ELF-1 (cell line): ENCODE measurements around the gene PEX11B.

Experiments
- DNase-seq: peaks from one replicate; pipeline ENCODE4 v3.0.0-alpha.2; 2016; ENCODE audit warnings: low read depth, low spot score

PEX11B gene

DNA sequence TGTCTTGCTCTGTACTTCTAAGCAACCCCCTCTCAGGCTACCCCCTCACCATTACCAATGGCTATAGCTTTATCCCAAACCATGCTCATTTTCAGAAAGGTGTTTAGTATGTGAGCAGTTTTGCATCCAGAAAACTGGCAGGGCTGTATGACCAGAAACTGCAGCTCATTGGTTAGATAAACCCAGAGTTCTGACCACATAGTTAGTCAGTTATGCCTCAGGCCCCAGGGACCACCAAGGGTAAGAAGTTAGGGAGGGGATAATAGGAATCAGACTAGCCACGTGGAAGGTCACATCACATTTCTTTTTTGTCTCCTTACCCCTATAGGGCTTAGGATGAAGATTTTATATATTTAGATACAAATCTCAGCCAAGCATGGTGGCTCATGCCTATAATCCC lies 9.9 kb downstream of the PEX11B start:
- no peak for DNase-seq

DNA sequence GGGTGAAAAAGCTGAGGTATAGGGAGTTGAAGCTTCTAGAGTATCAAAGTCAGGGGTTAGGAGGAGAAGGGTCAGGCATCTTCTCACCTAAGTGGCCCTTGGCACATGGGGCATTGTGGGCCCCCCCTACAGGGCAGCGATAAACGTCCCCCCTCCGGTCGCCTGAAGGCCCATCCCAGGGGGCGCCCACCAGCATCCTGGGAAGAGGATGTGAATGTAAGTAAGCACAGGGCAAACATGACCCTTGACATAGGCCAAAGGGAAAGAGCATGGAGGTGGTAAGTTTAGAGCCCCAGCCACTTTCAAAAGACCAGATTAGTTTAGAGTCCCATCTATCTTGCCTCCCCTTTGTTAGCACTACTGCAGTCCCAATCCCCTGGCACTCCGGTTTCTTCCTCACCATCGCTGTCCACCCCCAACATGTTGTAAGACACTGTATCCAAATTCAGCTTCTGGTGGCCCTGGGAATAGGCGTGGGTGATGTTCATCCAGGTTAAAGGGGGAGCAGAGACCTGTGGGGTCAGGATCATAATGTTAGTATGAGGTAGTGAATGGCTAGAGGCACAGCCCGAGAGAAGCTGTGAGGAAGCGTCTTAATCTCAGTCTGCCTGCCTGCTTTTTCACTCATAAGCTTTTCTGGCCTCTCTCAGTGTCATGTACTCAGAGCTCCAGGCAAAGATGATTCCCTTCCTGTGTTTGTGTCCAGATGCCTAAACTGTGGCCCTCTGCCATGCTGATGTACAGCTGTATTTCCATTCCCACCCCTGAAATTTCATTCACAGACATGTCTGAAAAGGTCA lies 11.4 kb downstream of the PEX11B start:
- no peak for DNase-seq

DNA sequence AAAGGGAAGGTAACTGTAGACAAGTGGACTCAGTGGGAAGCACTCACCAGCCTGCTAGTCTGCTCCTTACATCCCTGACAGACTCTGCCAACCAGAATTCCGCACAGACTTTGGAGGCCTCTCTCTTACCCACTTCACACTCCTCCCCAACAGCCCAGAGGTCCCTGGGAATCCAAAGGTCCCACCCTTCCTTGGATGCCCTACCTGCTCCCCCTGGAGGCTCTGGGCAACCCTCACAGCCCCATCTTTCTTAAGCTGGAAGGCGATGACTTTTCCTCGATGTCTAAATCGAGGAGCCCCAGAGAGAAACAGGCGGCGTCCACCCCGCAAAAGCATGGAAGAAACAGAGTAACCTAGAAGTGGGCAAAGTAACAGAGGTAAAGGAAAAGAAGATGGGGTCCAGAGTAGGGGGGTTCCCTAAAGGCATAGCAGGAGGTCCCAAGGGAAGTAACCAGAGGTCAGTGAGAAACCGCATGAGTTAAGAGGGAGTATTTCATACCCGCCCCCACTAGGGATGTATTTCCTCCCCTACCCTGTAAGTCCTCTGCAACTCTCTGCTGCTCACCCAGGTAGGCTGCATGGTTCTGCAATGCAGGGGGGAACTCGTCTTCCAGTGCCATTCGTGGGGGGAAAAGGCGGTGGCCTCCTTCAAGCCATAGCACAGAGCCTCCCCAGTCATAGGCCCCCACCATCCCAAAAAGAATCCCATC lies 17.1 kb downstream of the PEX11B start:
- no peak for DNase-seq

DNA sequence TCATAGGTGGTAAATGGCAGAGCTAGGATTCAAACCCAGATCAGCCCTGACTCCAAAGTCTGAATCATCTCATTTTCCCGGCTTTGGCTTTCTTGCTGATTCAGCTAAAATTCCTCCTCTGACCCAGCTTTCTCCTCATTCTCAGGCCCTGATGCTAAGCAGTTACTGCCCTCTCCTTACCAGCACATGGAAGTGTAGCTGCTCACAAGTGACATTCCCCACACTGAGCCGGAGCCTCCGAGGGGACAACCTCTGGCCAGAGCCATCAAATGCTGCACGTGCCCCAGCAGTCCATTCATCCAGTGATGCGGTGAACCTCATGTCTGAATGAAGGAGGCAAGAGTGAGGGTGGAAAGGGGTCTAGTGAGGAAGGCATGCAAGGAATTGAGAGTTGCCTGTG lies 19.8 kb downstream of the PEX11B start:
- DNase-seq: no peak

DNA sequence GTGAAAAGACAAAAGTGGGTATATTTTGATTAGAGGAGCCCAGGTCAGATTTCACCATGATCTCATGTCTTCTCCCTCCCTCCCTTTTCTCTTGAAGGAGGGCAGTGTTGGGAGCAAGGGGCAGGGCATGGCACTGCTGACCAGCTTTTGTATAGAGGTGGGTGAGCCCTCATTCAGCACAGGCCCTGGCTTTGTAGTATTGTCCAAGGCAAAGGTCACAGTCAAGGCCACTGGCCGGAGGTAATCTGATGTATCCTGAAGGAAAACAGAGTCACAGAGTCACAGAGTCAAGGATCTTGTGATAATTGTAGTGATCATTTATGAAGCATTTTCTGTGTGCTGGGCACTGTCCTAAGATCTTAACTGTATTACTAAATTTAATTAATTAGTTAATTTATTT lies 20.5 kb downstream of the PEX11B start:
- DNase-seq: no peak

DNA sequence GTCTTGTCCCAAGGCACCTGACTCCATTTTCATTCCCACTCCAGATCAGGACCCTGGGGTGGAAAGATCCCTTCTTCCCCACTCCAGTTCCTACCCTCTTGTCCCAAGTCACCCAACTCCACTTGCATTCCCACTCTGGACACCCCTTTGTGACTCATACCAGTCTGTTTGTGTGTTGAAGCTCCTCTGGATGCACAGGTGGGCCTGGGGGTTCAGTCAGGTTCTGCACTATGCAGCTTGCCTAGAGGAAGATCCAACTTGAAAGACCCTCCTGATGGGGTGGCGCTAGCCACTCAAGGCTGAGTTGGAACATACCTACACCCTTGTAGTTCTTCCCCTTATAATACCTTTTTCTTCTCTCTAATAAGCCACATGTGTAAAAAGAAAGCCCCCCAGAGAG lies 23.0 kb downstream of the PEX11B start:
- DNase-seq: no peak

DNA sequence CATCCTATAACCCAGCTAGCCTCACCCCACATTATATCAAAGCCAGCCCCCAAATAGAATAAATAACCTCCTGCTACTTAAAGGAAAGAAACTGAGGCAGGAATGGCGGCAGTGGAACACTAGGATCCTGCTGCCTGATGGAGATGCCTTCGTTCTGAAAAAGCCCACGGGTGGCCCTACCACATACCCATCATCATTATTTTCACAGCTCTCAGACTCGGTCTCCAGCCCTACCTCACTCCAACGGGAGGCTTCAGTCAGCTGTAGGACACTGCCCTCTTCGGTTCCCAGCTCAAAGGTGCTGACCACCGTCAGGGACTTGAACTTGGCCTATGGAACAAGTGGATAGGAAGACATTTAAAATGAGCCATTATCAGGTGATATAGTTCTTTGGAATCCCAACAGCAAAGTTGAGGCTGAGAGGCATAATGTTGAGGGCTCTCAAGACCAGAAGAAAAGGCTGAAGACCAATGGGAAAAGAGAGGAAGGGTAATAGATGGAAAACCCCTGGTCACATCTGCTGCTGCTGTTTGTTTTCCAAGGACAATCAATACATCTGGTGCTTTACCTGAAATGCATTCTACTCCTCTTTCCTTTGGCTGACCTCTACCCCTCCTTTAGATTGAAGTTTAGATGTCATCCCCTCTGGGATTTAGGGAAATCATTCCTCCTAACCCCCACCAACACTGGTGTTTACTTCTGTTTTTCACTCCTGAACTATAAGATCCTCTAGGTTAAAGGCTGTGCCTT lies 25.0 kb downstream of the PEX11B start:
- no peak for DNase-seq

DNA sequence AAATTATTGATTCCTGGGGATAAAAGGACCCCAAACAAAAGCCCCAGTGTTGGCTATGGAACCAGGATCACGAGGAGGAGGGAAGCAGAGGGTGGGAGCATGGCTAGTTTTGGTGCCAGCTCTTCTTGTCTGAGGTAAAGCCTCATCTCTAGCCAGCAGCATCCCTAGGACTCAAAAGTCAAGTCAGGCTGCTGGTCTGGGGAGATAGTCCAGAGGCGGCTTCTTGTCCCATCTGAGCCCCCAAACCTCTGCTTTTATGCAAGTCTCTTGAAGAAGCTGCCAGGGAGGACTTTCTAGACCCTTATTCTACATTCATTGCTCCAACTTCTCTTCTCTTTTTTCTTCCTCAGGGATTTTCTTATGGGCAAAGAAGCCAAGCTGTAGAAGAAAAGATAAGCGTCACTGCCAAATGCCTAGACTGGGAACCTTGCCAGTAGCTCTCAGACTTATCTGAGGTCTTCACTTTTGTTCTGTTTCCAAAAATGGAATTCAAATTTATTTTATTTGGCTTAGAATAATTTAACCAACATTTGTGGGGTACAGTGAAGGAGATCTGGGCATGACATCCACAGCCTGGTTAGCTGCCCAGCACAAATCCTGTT lies 25.9 kb downstream of the PEX11B start:
- no peak for DNase-seq

GRCh38 chr1:145891587-145892485 lies 26.7 kb downstream of the PEX11B start:
- peak; percentile 99 for DNase-seq

DNA sequence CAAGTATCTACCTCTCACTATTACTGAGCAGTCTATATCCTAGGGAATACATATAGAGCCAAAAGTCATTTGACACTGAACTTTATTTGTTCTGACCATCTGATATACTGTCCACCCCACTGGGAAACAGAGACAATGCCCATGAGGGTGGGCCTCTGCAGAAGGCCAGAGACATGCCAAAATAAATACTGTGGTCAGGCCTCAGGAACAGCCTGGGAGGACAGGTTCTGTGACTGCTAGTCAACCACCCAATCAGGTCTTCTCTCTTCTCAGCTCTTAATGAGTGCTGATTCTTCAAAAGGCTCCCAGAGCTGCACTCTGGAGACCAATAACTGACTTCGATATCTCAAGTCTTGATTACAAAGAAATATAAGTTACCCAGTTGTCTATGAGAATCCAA lies 27.4 kb downstream of the PEX11B start:
- no peak for DNase-seq

DNA sequence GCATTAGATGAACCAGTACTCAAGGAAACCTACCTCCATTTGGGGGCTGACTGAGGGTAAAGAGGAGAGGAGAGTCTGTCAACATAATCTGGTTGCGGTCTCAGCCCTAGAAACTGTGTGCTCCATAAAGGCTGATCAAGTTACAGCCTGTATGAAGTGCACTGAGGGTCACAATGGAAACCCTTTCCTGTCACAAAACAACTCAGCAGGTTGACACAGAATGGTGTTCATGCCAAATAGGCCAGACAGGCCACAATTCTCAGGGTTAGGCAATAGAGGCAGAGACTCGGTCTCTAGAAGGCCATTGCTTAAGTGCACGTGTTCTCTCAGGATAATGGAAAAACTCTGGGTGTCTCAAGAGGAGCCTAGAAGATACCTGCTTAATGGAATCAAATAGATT lies 28.8 kb downstream of the PEX11B start:
- no peak for DNase-seq

DNA sequence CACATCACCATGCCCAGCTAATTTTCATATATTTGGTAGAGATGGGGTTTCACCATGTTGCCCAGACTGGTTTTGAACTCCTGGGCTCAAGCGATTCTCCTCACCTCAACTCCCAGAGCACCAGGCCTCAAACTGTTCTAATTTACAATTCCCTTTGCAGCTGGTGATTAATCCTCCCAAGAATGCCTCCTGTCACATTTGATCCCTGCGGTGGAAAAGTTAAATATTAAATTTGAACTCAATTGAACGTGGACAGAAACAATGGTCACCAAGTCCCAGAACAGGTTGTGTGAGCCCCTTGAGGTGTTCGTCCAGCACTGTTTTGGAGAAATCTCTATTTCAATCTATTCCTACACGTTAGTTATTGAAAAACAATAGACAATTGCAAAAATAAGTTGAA lies 30.9 kb downstream of the PEX11B start:
- DNase-seq: no peak

GRCh38 chr1:145886816-145887215 lies 31.7 kb downstream of the PEX11B start:
- DNase-seq: no peak

DNA sequence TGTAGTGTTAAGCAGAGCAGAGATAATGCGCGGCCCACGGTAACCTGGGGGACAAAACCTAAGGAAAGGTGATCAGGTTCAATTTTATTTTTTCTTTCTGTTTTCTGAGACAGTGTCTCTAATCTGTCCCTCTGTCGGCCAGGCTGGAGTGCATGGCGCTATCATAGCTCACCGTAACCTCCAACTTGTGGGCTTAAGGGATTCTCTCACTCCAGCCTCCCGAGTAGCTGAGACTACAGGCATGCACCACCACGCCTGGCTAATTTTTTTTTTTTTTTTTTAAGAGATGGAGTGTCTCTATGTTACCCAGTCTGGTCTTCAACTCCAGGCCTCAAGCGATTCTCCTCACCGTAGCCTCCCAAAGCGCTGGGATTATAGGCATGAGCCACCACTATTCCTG lies 32.1 kb downstream of the PEX11B start:
- DNase-seq: peak; percentile 24

GRCh38 chr1:145885738-145886287 lies 32.7 kb downstream of the PEX11B start, which contains the start of gene ANKRD35:
ANKRD35 (minus strand) TSS chr1:145885866; CDS start chr1:145885758, 108 bp downstream.
- DNase-seq: peak; percentile 90

DNA sequence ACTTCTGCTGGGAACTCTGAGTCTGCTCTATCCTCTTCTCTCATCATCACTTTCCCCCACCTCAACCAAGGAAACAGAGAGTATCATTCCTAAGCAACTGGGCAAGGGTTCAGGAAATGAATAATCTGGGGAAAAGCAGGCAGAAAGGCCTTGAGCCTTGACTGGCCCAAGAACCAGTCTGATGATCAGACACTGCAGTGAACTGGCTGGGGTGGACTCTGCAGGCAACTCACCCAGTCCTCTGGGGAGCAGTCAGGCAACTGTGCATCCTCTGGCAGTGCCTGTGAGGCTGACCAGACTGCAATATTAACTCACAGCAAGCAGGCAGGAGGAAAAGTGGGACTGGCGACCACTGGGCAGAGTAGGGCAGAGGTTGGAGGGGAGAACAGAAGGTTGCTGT lies 33.8 kb downstream of the PEX11B start:
- DNase-seq: no peak

DNA sequence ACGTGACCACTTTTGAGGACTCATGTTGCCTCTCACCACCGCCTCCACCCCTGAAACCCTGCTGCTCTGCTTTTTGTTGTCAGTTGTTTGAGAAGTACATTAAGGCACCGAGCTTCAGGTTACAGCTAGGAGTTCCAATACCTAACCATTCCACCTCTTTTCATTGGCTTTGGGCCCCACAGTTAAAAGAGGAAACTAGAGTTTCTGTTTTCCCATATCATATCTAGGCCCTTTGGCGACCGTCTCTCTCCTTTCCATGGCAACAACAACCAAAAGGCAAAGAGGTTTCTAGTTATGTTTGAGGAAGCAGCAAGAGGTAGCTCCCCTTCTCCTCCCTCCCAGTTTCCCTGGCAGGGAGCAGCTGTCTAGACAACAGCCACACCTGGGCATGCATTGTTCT lies 38.7 kb downstream of the PEX11B start:
- peak; percentile 18 for DNase-seq

- DNase-seq: no peak
These were observed 39.8 kb downstream of the PEX11B start for GRCh38 chr1:145878724-145879123.

DNA sequence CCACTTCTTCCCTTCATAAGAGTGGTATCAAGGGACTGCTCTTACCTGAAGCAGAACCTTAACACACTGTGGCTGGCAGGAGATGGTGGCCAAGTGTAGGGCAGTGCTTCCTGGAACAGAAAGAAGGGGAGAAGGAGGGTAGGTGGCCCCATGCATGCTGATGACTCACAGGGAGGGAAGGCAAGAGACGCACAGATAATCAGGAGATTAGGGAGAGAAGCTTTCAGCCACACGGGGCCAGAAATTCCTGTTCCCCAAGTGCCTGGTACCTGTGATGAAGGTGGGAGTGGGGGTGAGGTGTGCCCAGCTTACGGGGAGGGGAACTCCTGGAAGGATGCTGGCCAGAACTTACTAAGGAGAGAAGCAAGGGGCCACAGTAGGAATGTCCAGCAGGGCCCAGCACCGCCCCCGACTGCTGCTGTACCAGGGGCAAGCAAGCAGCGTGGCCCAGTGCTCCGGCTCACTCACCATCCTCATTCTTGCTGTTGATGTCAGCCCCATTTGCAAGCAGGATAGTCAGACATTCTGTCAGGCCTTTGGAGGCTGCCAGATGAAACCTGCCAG lies 40.5 kb downstream of the PEX11B start:
- no peak for DNase-seq

DNA sequence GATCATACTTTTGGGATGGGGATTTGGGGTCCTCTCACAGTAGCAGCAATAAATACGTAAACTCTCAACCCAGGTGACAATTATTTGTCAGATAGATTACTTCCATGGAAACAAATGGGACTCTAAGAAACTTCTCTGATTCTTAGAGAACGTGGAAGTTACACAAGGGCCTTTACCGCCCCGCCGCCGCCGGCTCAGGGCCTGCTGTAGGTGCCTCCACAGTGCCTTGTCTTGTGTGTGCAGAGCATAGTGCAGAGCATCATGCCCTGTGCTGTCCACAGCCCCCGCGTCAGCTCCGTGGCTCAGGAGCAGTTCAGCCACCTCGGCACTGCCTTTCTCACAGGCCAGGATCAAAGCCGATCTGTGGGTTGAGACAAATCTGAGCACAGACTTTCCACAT lies 43.9 kb downstream of the PEX11B start:
- DNase-seq: no peak
